Ecto neural progenitor cell (in vitro differentiated cells): ENCODE results near the gene ZSCAN5C.
"Not testable (repeated sequence)": the region's sequence is repeated elsewhere in the genome, so short reads cannot be mapped to it uniquely, and the experiment has no call there.

Experiments
- DNase-seq: peaks from one replicate; pipeline ENCODE4 v3.0.0-alpha.2; 2018; ENCODE audit warnings: low spot score

Gene ZSCAN5C

DNA sequence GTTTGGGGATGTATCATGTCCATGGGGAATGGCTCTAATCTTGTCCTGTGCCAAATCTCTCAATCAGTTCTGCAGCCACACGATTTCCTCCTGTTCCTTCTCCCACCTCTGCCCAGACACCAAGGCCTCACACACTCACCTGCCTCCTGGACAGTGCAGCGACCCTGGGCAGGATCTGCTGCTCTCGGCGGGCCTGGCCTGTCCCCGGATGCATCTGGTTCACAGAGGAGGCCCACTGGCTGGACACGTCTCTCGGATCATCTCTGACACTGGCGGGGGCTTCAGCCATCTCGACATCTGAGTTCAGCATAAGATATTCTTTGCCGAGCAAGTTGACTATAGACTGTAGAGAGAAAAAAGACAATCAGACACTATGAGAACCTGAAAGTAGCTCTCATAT, 10.4 kb upstream of the ZSCAN5C start:
- no peak for DNase-seq

DNA sequence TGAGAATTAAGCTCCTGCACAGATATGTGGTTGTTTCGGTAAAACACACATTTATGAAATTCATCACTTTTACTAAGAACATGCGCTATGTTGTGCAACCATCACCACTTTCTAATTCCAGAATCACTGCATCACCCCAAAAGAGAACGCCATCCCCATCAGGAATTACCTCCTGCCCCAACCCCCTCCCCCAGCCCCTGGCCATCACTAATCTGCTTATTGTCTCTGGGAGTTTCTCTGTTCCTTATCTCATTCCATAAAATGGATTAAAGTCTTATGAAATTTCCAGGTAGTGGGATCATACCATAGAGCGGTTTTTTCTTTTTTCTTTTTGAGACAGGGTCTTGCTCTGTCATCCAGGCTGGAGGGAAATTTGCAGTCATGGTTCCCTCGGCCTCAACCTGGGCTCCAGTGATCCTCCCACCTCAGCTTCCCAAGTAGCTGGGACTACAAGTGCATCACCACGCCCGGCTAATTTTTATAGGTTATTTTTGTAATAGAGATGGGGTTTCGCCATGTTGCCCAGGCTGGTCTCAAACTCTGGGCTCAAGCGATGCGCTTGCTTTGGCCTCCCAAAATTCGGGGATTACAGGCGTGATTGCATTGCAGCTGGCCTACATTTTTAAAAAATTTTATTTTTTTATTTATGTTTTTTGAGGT, 8.0 kb upstream of the ZSCAN5C start:
- no peak for DNase-seq

DNA sequence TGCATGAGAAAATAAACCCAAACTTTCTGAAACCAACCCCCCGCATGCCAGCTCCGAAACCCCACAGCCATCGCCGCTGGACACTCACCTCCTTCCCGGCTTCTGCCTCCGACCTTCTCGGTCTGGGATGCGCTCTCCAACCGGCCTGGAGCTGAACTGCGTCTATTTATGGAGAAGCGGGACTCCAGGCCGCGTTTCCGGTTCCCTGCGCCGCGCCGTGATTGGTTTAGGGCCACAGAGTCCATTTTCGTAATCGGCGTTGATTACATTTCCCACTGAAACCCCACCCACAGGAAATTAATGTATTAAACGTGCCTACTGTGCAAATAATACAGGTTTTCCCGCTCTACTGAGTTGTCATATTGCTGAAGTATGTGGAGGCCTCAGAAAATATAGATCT, 4.4 kb upstream of the ZSCAN5C start, which contains the start of gene ZSCAN5B:
TSS of gene ZSCAN5B (minus strand) at position 138 of the 400 bp plus-strand sequence. CDS start 4,731 bp downstream, outside the sequence.
- DNase-seq, result not testable (repeated sequence)

DNA sequence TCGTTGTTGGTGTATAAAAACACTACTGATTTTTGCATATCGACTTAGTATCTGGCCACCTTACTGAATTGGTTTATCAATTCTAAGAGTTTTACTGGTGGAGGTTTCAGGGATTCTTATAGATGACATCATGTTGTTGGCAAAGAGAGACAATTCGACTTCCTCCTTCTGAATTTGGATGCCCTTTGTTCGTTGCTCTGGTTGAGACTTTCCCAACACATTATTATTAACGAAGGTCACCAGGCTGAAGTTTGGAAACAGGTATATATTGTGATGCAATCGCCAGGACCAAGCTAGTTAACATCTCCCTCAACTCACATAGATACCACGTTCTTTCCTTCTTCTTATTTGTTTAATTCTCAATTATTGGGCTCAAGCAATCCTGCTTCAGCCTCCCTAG, 2.4 kb upstream of the ZSCAN5C start:
- no peak for DNase-seq

DNA sequence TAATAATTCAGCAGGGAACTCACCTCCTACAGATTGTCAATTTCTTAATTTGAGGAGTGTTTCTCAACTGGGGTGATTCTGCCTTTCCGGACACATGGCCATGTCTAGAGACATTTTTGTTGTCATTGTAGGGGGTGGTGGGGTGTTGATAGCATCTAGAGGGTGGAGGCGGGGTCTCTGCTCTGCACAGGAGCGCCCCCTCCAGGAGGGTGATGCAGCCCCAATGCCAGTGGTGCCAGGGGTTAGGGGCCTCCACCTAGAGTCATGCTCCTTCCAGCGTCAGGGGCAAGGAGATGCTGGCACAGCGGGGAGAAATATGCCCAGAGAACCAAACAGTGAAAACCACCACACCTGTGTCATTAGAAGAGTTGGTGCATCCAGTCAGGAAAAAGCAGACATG, 5.5 kb downstream of the ZSCAN5C start:
- not testable (repeated sequence) for DNase-seq

DNA sequence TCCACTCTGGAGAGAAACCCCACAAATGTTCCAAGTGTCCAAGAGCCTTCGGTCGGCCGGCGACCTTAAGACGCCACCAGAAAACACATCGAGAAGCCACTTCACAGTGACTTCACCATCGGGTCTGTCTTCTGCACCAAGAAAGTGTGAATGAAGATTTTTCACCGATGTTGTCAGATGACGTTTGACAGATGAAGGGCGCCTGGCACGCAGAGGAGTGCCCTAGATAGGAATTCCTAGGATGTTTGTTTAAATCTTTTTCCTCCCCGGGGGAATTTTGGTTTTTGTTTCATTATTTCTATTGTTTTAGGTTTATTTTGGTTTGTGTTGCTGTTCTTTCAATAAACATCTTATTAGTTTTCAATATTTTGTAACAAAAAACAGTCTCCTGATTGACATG, 7.0 kb downstream of the ZSCAN5C start:
- no peak for DNase-seq

DNA sequence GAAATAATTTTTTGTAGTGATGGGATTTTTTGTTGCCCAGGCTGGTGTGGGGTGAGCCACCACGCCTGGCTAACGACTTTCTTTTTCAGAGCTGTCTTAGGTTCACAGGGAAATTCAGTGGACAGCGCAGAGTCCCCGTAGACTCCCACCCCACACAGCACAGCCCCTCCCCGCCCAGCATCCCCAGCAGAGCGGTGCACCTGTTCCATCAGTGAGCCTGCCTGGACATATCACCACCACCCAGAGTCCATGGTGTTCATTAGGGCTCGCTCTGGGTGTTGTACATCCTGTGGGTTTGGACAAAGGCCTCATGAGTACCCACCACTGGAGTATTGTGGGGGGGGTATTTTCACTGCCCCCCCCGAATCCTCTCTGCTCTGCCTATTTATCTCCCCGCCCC, 8.0 kb downstream of the ZSCAN5C start:
- not testable (repeated sequence) for DNase-seq

DNA sequence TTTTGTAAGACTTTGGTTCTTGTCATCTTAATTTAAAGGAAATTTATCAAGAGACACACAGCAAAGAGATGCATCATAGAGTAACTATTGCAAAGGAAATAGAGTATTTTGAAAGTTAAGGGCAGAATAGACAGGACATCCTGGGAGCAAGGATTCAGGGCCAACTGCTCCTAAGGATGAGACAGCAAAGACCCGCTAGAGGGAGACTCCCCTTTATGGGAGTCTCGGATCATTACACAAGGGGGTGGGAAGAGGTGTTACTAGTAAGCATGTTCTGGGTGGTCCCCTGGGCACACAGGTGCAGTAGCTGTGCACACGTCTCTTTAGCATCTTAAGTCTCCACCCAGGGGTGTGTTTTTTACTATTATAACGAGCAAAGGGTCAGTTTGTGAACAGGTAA, 9.6 kb downstream of the ZSCAN5C start:
- no peak for DNase-seq

DNA sequence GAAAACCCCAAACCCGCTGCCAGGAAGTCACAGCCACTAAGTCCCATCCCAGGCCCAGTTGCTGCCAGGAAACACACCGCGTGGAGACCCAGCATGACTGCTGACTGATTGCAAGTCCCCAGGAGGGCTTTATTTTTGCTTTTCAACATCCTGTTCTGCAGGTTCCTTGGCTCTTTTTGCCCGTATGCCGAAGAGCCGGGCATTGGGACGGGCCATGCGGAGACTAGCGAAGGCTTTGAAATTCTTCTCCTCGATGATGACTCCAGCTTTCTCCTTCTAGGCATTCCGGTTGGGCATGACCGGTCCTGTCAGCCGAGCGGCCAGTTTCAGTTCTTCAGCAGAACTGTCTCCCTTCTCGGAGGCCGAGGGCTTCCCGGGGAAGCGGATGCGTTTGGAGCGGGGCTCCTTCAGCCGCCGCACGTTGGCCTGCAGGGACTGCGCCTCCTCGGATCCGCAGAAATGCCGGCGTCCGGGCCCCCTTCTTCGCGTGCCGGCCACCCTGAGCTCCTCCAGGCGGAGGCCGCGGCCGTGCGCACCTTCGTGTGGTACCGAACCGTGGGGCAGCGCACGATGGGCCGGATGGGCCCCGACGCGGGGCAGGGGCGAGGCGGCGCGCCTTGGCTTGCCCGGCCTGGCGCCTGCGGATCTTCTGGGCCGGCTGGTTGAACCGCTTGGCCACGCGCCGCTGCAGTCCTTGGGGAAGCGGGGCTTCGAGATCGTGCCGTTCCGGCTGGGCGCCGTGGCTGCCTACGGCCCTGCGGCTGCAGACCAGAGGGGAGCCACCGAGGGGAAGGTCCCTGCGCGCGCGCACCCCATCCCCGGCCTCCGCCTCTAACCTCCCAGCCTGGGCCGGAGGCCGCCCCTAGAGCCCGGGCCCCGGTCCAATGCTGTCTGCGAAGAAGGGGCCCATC, 15.2 kb downstream of the ZSCAN5C start:
- DNase-seq, result peak; percentile 62

DNA sequence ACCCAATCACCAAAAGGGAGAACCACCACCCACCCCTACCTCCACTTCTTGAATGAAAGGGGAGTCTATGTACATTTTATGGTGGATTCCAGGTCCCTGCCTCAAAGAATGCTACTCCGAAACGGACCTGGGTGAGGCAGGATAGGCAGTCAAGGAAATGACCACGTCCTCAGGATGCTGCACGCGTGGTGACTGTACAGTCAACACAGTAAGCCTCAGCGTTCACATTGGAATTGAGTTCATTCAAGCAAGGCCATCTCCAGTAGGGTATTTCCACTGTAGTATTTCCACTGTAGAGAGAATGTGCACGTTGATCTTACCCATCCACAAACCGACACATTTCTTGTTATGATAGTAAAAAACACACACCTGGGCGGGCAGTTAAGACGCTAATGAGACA, 16.9 kb downstream of the ZSCAN5C start:
- no peak for DNase-seq

DNA sequence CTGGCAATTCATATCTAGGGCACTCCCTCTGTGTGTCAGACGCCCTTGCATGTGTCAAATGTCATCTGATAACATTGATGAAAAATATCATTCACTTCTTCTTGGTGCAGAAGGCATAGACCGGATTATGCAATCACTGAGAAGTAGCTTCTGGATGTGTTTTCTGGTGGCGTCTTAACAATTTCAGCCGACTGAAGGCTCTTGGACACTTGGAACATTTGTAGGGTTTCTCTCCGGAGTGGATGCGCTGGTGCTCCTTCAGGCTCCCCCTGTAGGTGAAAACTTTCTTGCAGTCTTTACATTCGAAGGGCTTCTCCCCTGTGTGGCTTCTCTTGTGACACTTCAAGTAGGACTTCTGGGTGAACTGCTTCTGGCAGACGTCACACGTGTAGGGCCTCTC, 19.4 kb downstream of the ZSCAN5C start:
- DNase-seq, result not testable (repeated sequence)

DNA sequence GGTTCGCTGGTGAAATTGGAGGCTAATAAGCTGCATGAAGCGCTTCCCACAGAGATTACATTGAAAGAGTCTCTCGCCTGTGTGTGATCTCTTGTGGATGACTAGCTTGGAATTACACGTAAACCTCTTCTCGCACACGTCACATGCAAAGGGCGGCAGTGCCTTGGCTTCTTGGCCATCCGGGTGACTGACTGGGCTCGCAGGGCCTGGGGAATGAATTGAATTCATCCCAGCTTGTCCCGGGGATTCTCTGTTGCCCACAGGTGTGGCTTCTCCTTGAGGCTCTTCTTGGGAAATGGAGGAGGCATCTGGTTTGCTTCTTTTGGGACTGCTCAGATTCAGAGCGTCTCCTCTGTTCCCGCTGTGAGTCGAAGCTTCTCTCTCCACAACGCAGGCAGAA, 19.8 kb downstream of the ZSCAN5C start:
- no peak for DNase-seq

DNA sequence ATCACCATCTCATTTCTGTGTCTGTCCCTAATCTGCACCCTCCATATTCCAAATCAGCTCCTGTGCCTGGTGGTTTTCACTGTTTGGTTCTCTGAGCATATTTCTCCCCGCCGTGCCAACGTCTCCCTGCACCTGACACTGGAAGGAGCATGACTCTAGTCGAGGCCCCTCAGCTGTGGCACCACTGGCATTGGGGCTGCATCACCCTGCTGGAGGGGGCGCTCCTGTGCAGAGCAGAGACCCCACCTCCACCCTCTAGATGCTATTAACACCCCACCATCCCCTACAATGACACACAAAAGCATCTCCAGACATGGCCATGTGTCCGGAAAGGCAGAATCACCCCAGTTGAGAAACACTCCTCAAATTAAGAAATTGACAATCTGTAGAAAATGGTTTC, 20.8 kb downstream of the ZSCAN5C start:
- DNase-seq, result no peak

DNA sequence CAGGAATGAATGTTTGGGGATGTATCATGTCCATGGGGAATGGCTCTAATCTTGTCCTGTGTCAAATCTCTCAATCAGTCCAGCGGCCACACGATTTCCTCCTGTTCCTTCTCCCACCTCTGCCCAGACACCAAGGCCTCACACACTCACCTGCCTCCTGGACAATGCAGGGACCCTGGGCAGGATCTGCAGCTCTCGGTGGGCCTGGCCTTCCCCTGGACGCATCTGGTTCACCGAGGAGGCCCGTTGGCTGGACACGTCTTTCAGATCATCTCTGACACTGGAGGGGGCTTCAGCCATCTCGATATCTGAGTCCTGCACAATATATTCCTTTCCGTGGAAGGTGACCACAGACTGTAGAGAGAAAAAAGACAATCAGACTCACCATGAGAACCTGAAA, 21.4 kb downstream of the ZSCAN5C start:
- no peak for DNase-seq

DNA sequence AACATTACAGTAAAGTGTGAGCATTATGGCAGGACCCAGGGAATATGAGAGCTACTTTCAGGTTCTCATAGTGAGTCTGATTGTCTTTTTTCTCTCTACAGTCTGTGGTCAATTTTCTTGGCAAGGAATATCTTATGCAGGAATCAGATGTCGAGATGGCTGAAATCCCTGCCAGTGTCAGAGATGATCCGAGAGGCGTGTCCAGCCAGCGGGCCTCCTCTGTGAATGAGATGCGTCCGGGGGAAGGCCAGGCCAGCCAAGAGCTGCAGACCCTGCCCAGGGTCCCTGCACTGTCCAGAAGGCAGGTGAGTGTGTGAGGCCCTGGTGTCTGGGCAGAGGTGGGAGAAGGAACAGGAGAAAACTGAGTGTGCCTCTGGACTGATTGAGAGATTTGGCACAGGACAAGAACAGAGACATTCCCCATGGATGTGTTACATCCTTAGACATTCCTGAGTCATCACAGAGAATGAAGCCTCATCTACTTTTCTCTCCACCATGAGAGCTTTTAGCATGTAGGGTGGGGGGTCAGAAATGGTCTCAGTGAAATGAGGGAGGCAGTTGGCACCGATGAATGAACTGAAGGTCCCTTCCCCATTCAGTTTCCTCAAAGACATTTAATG, 43.2 kb downstream of the ZSCAN5C start:
- DNase-seq, result no peak

DNA sequence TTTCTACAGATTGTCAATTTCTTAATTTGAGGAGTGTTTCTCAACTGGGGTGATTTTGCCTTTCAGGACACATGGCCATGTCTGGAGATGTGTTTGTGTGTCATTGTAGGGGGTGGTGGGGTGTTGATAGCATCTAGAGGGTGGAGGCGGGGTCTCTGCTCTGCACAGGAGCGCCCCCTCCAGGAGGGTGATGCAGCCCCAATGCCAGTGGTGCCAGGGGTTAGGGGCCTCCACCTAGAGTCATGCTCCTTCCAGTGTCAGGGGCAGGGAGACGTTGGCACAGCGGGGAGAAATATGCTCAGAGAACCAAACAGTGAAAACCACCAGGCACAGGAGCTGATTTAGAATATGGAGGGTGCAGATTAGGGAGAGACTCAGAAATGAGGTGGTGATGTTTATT, 43.7 kb downstream of the ZSCAN5C start:
- not testable (repeated sequence) for DNase-seq

DNA sequence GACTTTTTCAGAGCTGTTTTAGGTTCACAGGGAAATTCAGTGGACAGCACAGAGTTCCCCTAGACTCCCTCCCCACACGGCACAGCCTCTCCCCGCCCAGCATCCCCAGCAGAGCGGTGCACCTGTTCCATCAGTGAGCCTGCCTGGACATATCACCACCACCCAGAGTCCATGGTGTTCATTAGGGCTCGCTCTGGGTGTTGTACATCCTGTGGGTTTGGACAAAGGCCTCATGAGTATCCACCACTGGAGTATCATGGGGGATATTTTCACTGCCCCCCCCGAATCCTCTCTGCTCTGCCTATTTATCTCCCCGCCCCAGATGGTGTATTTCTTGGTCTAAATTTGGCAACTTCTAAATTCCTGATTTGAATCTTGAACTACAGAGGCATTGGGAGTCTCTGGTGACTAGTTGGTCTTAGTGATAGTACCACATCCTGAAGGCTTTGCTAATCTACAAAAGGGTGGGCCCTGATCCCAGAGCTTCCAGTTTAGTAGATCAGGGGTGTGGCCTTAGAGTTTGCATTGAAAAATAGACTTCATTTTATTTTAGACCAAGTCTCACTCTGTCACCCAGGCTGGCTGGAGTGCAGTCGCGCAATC, 46.8 kb downstream of the ZSCAN5C start:
- not testable (repeated sequence) for DNase-seq

DNA sequence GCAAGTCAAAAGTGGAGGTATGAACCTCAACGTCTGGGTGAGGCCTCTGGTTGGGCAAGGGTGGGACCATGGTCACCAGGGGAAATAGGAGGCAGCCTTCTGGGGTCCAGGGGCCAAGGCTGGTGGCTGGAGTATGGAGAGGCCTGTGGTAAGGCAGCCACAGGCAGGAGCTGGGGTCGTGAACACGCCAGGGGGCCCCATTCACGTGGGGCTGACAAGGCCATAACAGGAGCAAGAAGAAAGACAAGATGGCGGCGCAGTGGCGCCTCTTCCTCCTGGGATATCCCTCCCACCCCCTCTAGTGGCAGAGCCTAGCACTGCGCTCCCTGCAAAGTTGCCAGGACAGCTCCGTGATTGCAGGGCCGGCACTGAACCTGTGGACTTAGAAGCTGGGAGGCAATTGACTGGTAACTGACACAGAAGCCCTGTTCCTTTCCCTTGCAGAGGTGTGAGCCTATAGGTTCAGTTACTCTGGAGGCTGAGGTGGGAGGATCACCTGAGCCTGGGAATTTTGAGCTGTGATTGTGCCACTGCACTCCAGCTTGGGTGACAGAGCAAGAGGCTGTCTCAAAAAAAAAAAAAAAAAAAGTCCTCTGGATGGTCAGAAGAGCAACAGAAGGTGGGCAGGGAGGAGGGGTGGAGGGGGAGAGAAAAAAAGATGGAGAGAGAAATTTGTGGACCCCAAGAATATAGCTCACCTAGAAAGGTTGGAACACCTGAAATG, 50.8 kb downstream of the ZSCAN5C start:
- DNase-seq, result peak; percentile 92

DNA sequence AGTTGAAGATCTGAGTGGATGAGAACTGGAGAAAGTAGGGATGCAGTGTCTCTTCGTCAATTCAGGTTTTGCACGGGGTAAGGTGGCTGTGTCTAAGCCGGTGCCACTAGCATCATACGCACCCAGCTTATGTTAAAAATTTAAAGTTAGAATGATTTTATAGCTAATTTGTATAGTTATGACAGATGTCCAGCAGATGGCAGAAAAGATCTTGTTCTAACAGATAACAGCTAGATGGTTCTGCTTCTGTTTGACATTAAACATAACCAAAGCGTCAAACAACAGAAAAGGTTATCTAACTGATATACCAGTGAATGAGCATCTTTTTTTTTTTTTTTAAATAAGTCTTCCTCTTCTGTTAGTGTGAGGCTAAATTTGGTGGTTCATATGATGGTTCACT, 51.7 kb downstream of the ZSCAN5C start:
- no peak for DNase-seq

DNA sequence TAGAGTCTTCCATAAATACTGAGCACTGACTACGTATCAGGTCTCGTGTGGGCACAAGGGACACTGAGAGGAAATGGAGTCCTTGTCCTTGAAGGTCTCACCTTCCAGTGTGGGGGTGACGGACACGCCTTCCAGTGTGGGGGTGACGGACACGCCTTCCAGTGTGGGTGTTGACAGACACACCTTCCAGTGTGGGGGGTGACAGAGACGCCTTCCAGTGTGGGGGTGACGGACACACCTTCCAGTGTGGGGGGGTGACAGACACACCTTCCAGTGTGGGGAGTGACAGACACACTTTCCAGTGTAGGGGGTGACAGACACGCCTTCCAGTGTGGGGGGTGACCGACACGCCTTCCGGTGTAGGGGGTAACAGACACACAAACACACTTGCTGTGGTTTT, 56.2 kb downstream of the ZSCAN5C start:
- no peak for DNase-seq
